Prostate gland (tissue), 2 donors: ENCODE data around the gene SCYL1.

Experiments used
- POLR2A ChIP-seq: fragments of 450-650 bp; IDR thresholded peaks from one replicate; pipeline ENCODE4 v1.6.1; 2016; ENCODE audit warnings: antibody characterized with exemption, mild to moderate bottlenecking
- POLR2AphosphoS5 ChIP-seq: sonication (generic); formaldehyde crosslinking; IDR thresholded peaks from one replicate; pipeline ENCODE4 v1.6.1; 2017; ENCODE audit warnings: antibody characterized with exemption
- TF ChIP-seq, protein P1 (sequence below), 4 experiments: fragments of 200-600 bp in 2 of 4; fragments of 450-650 bp in 2 of 4; sonication (generic) in 2 of 4; IDR thresholded peaks; 1 replicate in 3 of 4; 2 replicates in 1 of 4; pipeline ENCODE4 v1.5.1; 2016 to 2019; ENCODE audit warnings: antibody characterized with exemption in 4 of 4, mild to moderate bottlenecking in 2 of 4, moderate library complexity in 2 of 4

DNA sequence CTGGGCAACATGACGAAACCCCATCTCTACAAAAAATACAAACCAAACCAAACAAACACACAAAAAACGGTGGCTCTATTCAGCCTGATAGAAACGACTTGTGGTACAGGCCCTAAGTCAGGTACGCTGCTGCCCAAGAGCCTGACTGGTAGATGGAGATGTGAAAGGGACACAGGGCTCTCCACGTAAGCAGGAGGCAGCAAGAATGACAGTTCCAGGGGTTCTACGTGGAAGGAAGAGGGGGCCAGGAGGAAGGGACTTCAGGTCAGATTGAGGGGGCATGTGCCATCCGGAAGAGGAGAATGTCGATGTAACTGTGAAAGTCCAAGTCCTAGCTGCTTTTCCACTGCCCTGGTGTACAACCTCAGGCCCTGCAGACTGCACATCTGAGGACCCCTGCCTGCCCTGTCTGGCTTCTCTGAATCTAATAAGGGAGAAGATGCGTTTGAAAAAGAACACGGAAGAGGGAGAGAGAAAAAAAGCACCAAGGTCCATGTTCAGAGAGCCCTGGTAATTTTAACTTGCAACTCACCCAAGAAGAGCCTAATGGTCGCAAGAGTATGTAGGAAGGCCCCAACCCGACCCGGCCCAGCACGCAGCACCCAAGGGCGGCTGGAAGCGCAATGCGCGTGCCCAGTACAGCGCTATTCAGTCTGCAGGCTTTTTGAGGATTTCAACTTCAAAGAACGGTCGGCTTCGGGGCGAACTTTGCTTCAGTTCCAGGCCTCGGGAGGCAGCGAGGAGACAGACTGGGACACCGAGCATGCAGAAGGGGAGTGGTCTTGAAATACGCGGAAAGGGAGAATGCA is 44.5 kb downstream of the SCYL1 start:
- TF ChIP-seq POLR2A (no peak), POLR2AphosphoS5 (no peak)
- TF ChIP-seq, protein P1, sequence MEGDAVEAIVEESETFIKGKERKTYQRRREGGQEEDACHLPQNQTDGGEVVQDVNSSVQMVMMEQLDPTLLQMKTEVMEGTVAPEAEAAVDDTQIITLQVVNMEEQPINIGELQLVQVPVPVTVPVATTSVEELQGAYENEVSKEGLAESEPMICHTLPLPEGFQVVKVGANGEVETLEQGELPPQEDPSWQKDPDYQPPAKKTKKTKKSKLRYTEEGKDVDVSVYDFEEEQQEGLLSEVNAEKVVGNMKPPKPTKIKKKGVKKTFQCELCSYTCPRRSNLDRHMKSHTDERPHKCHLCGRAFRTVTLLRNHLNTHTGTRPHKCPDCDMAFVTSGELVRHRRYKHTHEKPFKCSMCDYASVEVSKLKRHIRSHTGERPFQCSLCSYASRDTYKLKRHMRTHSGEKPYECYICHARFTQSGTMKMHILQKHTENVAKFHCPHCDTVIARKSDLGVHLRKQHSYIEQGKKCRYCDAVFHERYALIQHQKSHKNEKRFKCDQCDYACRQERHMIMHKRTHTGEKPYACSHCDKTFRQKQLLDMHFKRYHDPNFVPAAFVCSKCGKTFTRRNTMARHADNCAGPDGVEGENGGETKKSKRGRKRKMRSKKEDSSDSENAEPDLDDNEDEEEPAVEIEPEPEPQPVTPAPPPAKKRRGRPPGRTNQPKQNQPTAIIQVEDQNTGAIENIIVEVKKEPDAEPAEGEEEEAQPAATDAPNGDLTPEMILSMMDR (IDR thresholded peaks at IDR 0.05) = no peak
